GM21526 (cell line): Measurements from ENCODE around the gene CAMSAP1.

ENCODE experiments used
- ATAC-seq: cut with Tn5 transposase; IDR thresholded peaks from one replicate; pipeline ENCODE4 v1.9.1; 2021; ENCODE audit warnings: moderate library complexity; ENCODE audit not compliant: unreplicated experiment, low FRiP score

The CAMSAP1 gene

GRCh38 chr9:135820661-135821060 is 86.7 kb downstream of the CAMSAP1 start:
- ATAC-seq, result no peak

DNA sequence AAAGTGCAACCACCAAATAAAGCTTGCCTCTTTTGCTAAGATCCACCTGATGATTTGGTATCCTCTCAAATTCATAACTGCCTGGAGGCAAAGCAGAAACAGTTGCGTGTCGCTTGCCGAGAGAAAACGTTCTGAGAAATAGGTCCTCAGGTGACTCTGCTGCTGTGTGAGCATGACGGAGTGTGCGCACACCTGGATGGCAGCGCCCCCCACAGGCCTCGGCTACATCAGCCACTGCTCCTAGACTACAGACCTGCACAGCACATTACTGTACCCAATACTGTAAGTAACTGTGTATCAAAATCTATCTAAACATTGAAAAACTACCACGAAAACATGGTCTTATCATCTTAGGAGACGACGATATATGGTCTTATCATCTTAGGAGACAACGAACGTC is 87.4 kb downstream of the CAMSAP1 start:
- ATAC-seq, result no peak

GRCh38 chr9:135818718-135819475 is 88.4 kb downstream of the CAMSAP1 start:
- ATAC-seq, result no peak

DNA sequence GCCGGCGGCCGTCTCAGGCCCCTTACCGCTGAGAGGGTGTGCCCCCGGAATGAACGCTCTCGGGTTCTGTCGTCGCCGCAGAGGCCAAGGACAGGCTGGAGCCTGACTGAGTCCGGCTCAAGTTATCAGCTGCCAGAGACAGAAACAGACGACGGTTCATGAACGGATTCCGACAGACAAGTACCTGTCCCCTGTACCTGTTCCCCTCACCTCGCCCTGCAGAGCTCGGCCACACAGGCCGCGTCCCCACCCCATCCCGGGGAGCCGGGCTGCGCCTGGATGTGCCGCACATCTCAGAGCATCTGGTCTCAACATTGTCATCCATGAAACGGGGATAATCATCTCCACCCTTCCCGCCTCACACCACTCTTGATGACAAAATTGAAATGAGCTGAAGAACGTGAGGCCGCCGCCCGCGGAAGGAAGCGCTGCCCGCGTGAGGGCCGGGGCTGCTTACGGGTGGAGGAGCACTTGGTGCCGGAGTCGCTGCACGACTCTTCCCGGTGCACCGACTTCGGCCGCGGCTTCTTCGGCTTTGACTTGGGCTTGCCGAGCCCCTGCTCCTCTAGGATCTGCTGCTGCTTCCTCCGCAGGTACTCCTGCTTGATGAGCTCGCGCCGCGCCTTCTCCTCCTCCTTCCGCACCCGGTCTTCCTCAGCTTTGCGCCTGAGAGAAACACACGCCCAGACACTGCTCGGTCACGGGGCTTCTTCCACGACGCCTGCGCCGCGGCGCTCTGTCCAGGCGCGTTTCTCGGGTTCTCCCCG is 89.2 kb downstream of the CAMSAP1 start:
- no peak for ATAC-seq

GRCh38 chr9:135816651-135816970 is 90.7 kb downstream of the CAMSAP1 start:
- ATAC-seq, result no peak

- ATAC-seq, result no peak
Measured at GRCh38 chr9:135815830-135816650, 91.3 kb downstream of the CAMSAP1 start.

DNA sequence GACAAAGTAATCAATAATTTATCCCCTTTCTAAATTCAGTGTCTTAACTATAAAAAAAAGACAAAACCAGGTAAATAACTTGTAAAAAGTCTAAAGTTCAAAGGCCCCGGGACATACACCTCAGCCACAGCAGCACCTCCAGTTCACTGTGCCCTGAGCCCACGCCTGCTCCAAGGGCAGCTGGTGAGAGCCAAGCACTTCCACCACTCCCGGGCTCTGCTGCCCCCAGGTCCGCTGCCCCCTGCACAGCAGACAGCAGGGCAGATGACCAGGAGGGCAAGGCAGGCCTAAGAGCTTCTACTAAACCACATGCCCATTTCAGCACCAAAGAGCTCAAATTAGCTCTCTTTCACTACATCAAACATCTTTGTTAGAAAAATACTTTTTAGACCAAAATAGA is 91.9 kb downstream of the CAMSAP1 start:
- ATAC-seq, result no peak

- ATAC-seq, result no peak
Measured at GRCh38 chr9:135814421-135815095, 92.8 kb downstream of the CAMSAP1 start.

- ATAC-seq, result no peak
Measured at GRCh38 chr9:135813671-135814290, 93.6 kb downstream of the CAMSAP1 start.

- no peak for ATAC-seq
Measured at GRCh38 chr9:135812961-135813360, 94.4 kb downstream of the CAMSAP1 start.

- ATAC-seq, result no peak
Measured at GRCh38 chr9:135811801-135812200, 95.5 kb downstream of the CAMSAP1 start.

GRCh38 chr9:135810806-135811575 is 96.4 kb downstream of the CAMSAP1 start:
- no peak for ATAC-seq

DNA sequence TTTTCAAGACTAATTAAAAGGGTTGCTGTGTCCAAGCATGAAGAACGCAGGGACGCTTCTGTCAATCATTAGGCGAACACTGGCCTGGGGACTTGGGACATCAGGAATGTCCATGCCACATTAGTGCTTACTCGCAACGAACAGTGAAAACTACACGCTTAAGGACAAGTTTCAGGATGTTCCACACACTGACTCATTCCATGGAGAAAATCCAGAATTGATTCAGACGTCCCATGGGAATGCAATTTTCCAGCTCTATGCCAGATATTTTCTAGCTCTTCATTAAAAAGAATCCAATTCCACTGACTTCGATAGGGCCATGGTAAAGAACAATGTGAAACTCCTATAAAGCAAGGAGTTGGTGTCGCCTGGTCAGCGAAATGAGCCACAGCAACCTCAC is 98.2 kb downstream of the CAMSAP1 start:
- no peak for ATAC-seq

GRCh38 chr9:135805422-135806022 is 101.8 kb downstream of the CAMSAP1 start:
- ATAC-seq, result no peak

DNA sequence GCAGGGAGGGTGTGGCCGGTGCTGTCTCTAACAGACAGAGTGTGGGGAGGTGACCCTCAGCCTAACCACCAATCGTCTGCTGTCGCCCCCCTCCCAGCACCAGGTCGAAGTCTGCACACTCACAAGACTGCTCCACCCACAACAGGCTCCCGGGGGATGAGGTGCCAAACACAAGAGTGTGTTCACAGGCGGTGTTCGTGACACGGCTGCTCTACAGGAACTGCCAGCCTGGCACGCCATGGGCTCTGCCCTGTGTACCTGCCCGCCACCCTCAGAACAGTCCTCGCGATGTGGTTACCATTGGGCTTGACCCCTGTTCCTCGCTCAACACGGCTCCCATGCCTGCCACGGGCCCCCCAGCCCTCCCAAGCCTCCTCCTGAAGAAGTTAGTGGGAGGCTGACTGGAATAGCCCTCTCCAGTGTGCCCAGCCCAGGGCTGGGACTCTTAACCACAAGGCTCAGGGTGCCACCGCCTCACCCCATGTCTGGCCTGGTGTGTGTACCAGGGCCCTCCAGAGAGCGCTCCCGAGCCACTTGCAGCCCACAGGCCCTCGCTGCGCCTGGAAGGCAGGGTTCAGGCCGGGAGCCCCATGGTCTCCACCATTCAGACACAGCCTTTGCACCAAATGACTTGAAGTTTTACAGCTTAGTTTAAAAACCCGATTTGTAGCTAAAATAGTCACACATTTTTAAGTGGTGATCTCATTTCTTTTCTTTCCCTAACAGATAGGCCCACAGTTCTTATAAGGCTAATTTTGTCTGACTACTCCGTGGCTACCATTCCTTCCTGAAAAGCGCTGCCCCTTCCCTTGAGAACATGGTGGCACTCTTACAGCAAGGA is 102.5 kb downstream of the CAMSAP1 start:
- no peak for ATAC-seq

GRCh38 chr9:135803441-135803840 is 103.9 kb downstream of the CAMSAP1 start:
- ATAC-seq, result no peak

GRCh38 chr9:135802876-135803419 is 104.4 kb downstream of the CAMSAP1 start:
- no peak for ATAC-seq

GRCh38 chr9:135801070-135801469 is 106.3 kb downstream of the CAMSAP1 start:
- no peak for ATAC-seq
